SK-N-MC (cell line): ENCODE measurements around the gene FAM210B.
"Not testable (repeated sequence)": the region's sequence is repeated elsewhere in the genome, so short reads cannot be mapped to it uniquely, and the experiment has no call there.

ENCODE experiments used
- EZH2 ChIP-seq: fragments of 200-600 bp; sonication (generic); IDR thresholded peaks from one replicate; pipeline ENCODE4 v1.6.1; 2017; ENCODE audit warnings: antibody characterized with exemption
- FOXP2 ChIP-seq: optimal IDR thresholded peaks from 2 replicates; pipeline ENCODE3; 2011; ENCODE audit warnings: mild to moderate bottlenecking, moderate library complexity; ENCODE audit not compliant: insufficient read depth; ENCODE audit errors: extremely low read length, control extremely low read depth
- POLR2AphosphoS5 ChIP-seq: IDR thresholded peaks from 2 replicates; pipeline ENCODE4 v1.6.1; 2012; ENCODE audit warnings: mild to moderate bottlenecking, low read depth, low read length, borderline replicate concordance

DNA sequence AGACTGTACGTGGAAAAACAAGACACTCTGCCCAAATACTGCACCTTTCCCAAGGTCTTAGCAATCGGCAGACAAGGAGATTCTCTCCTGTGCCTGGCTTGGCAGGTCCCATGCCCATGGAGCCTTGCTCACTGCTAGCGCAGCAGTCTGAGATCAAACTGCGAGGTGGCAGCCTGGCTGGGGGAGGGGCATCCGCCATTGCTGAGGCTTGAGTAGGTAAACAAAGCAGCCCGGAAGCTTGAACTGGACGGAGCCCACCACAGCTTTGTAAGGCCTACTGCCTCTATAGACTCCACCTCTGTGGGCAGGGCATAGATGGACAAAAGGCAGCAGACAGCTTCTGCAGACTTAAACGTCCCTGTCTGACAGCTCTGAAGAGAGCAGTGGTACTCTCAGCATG is 22.1 kb upstream of the FAM210B start:
- not testable (repeated sequence) for TF ChIP-seq POLR2AphosphoS5, EZH2, FOXP2
